BLaER1 (cell line): ENCODE data around the gene GHR.
A peak's percentile ranks its signal among the peaks of the same experiment; 100 is the strongest.

Experiments used
- H3K27ac ChIP-seq: shearing (Covaris generic); formaldehyde crosslinking; 2 replicates; pipeline ENCODE4 v1.8.1; 2022
- H3K27me3 ChIP-seq: shearing (Covaris generic); formaldehyde crosslinking; 2 replicates; pipeline ENCODE4 v1.8.1; 2022
- H3K36me3 ChIP-seq: shearing (Covaris generic); formaldehyde crosslinking; 2 replicates; pipeline ENCODE4 v1.8.1; 2022
- H3K4me1 ChIP-seq: shearing (Covaris generic); formaldehyde crosslinking; 2 replicates; pipeline ENCODE4 v1.8.1; 2022
- H3K4me2 ChIP-seq: shearing (Covaris generic); formaldehyde crosslinking; 2 replicates; pipeline ENCODE4 v1.8.1; 2022
- H3K4me3 ChIP-seq: shearing (Covaris generic); formaldehyde crosslinking; 2 replicates; pipeline ENCODE4 v1.8.1; 2022
- H3K9ac ChIP-seq: shearing (Covaris generic); formaldehyde crosslinking; 2 replicates; pipeline ENCODE4 v1.8.1; 2022
- H3K9me3 ChIP-seq: shearing (Covaris generic); formaldehyde crosslinking; 2 replicates; pipeline ENCODE4 v1.8.1; 2022
- H4K20me1 ChIP-seq: shearing (Covaris generic); formaldehyde crosslinking; 2 replicates; pipeline ENCODE4 v1.8.1; 2022
- Cebpa-rat ChIP-seq: shearing (Covaris generic); IDR thresholded peaks from 2 replicates; pipeline ENCODE4 v1.8.1; 2022

GHR gene

DNA sequence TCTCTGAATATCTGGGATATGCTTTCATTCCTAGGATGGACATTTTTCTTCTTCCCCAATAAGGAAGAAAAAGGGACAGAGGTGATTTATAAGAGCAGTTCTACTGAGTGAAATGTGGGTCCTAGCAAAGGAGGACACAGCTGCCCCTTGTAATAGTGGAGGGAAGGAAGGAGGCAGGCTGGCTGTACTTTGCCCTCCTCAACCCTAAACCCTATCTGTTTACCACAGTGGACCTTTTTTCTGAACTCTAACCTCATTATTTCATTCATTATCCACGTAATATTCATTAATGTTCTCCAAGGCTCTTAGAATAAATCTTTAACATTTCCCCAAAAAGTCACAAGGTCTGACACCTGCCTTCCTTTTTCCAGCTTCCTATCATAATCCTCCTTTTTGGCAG, 37.8 kb downstream of the GHR start:
- no peak overlapping the region for H3K27ac ChIP-seq
- H3K4me1 ChIP-seq = no peaks in the 10 kb centered on the region
- H3K4me3 ChIP-seq = no peak overlapping the region
- no peaks in the 10 kb centered on the region for H3K27me3 ChIP-seq
- no peaks in the 10 kb centered on the region for H3K9me3 ChIP-seq
- no peak overlapping the region for H3K9ac ChIP-seq
- no peaks in the 10 kb centered on the region for H4K20me1 ChIP-seq
- no peak overlapping the region for H3K4me2 ChIP-seq
- no peak for TF ChIP-seq Cebpa-rat
- H3K36me3 ChIP-seq = no peaks in the 10 kb centered on the region

DNA sequence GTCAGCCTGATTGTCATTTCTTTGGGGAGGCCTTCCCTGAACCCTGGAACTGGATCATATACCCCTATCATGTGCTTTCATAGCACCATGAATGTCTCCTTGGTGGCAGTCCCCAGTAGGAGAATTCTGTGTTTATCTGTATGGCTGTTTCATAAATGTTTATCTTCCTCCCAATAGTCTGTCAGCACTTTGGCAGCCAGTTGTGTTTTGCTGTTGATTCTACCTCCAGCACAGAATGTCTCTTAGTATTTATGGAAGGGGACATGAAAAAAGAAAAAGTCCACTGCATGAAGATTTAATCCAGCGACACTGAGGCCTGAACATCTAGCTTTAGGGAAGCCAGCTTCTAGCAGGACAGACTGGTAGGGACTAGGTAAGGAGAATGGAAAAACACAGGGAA, 38.3 kb downstream of the GHR start:
- no peak for TF ChIP-seq Cebpa-rat
- H3K9ac ChIP-seq = no peak overlapping the region
- no peaks in the 10 kb centered on the region for H3K36me3 ChIP-seq
- no peaks in the 10 kb centered on the region for H3K4me1 ChIP-seq
- no peaks in the 10 kb centered on the region for H3K27me3 ChIP-seq
- H3K4me3 ChIP-seq = no peak overlapping the region
- no peak overlapping the region for H3K4me2 ChIP-seq
- H3K9me3 ChIP-seq = no peaks in the 10 kb centered on the region
- no peak overlapping the region for H3K27ac ChIP-seq
- no peaks in the 10 kb centered on the region for H4K20me1 ChIP-seq

DNA sequence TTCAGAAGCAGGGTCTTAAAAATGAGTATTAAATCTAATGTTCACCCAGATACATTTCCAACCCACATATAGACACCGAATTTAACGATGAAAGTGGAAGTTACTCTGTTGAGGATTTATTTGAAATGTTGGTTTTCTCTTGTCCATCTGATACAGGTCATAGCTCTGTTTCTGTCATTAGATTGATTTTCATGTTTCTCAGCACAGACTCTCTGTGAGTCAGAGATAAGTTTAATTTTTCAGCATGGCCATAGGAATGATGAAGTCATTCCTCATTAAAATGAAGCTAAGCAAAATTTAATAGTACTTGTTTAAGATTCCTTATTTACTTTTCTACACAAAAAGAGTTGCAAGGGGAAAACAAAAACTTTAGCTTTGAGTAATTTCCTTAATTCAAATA, 38.8 kb downstream of the GHR start:
- Histone ChIP-seq H3K9me3 (no peaks in the 10 kb centered on the region), H4K20me1 (no peaks in the 10 kb centered on the region), H3K27ac (no peak overlapping the region), H3K36me3 (no peaks in the 10 kb centered on the region), H3K9ac (no peak overlapping the region), H3K4me1 (no peaks in the 10 kb centered on the region), H3K27me3 (no peaks in the 10 kb centered on the region), H3K4me3 (no peak overlapping the region), H3K4me2 (no peak overlapping the region)
- no peak for TF ChIP-seq Cebpa-rat

DNA sequence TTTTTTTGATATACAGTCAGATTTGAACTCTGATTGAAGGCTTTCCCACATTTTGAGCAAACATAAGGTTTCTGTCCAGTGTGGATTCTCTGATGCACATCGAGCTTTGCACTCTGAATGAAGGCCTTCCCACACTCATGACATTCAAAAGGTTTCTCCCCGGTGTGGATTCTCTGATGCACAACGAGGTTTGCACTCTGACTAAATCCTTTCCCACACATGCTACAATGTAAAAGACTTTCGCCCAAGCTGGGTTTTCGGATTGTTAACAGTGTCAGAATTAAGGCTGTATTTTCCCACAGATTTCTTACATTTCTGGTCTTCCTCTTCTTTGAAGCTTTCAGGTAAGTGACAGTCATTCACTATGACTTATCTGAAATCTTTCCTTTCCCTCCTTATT, 44.3 kb downstream of the GHR start:
- no peak overlapping the region for H3K4me2 ChIP-seq
- H3K4me3 ChIP-seq = no peak overlapping the region
- H4K20me1 ChIP-seq = no peaks in the 10 kb centered on the region
- H3K9me3 ChIP-seq = no peaks in the 10 kb centered on the region
- no peaks in the 10 kb centered on the region for H3K27me3 ChIP-seq
- H3K36me3 ChIP-seq = no peaks in the 10 kb centered on the region
- H3K9ac ChIP-seq = no peak overlapping the region
- H3K4me1 ChIP-seq = peaks cover 9% of the 10 kb centered on the region
- TF ChIP-seq Cebpa-rat = no peak
- no peak overlapping the region for H3K27ac ChIP-seq

DNA sequence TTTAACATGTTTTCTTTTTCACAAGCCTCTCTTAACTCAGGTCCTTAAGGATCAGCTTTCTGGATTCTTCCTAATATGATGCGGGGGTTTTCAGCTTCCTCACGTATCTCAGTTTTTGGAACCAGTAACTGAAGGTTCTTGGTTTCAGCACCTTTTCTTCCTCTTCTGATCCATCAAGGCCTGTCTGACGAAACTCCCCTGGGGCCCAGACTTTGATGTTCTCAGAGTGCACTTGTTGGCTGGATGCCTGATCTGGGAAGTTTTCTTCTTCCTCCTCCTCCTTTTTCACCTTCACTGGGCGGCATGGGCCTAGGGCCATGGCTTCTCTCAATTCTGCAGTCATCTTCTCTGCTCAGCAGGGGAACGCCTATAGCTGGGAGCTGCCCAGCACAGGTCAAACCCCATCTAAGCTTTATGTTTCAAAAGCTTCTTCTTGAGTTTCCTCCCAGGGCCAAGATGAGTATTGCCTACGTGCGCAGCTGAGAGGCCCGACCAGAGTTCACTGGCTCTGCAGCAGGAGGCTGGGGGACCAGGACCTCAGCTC, 44.8 kb downstream of the GHR start:
- Histone ChIP-seq H3K27me3 (no peaks in the 10 kb centered on the region), H3K4me3 (no peak overlapping the region), H3K4me1 (peaks cover 9% of the 10 kb centered on the region), H3K9ac (no peak overlapping the region), H3K4me2 (peak overlapping the region; percentile 21; the same call in 1 of the 2 replicates), H4K20me1 (no peaks in the 10 kb centered on the region), H3K36me3 (no peaks in the 10 kb centered on the region), H3K27ac (no peak overlapping the region), H3K9me3 (no peaks in the 10 kb centered on the region)
- no peak for TF ChIP-seq Cebpa-rat

DNA sequence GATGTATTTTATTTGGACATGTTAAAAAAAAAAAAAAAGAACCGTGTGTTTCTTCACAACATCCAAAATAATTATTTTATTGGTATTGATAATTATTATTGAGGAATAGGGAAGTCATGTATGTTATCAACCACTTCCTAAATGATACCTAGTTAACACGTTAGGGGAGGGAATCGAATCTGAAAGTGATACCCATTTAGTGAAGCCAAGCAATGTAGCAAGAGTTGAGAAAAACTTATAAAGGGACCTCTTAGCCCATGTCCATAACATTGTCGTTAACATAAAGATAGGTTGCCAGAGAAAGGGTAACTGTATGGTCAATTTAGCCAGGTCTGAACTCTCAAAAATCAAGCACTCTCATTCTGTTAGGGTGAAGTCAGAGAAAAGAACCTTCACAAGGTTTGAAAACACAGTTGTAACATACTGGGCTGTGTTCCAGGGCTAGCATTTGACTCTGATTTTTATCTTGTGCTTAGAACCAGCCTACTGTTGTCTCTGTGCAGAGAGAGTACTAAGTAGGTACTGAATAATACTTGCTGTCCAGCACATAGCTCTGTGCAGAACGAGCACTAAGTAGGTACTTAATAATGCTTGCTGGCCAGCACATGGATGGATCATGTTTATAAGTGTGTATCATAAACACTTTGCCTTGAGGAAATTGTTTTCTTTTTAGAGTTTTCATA, 60.4 kb downstream of the GHR start:
- H3K9me3 ChIP-seq = peaks cover 6% of the 10 kb centered on the region; the same call in 1 of the 2 replicates
- H3K36me3 ChIP-seq = no peaks in the 10 kb centered on the region
- H3K4me2 ChIP-seq = no peak overlapping the region
- no peak for TF ChIP-seq Cebpa-rat
- no peaks in the 10 kb centered on the region for H4K20me1 ChIP-seq
- no peak overlapping the region for H3K9ac ChIP-seq
- no peak overlapping the region for H3K27ac ChIP-seq
- H3K4me1 ChIP-seq = no peaks in the 10 kb centered on the region
- no peaks in the 10 kb centered on the region for H3K27me3 ChIP-seq
- no peak overlapping the region for H3K4me3 ChIP-seq

DNA sequence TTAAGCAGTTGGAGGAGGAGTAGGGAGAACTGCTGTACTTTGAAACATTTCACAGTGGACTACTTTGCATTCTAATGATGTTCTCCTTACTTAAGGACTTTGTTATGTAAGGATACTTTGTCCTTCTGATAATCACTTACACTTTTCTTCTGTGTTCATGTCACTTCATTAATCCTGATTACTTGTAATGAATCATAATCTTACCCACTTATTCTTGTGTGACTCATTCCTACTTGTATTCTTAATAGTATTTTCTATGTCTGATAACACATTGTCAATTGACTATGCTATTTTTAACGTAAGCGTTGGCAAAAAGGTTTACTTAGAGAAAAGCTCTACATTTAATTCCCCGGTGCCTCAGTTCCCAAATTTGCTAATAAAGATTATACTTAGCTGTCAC, 63.8 kb downstream of the GHR start:
- no peaks in the 10 kb centered on the region for H3K4me1 ChIP-seq
- H3K9me3 ChIP-seq = peaks cover 6% of the 10 kb centered on the region; the same call in 1 of the 2 replicates

DNA sequence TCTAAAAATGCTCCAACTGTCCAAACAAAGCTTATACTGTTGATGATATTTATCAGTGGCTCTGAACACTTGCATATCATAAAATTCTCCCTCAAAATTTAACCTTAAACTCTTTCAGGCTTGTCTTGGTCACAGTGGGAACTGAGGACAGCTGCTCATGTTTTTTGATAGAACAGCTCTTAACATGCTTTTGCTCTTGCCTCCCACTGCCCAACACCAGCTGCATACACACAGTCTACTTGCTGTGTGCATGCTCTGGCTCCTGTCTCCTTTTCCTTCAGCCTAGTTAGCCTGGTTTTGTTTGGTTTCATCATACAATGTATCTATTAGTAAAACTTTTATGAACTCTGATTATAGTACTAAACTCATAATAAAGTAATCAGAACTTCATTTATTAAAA, 64.6 kb downstream of the GHR start:
- H3K27ac ChIP-seq = no peak overlapping the region
- no peaks in the 10 kb centered on the region for H4K20me1 ChIP-seq
- H3K9me3 ChIP-seq = peaks cover under 1% of the 10 kb centered on the region; the same call in 1 of the 2 replicates
- H3K36me3 ChIP-seq = no peaks in the 10 kb centered on the region
- no peak overlapping the region for H3K9ac ChIP-seq
- H3K4me1 ChIP-seq = no peaks in the 10 kb centered on the region
- H3K27me3 ChIP-seq = no peaks in the 10 kb centered on the region
- TF ChIP-seq Cebpa-rat = no peak
- H3K4me3 ChIP-seq = no peak overlapping the region
- no peak overlapping the region for H3K4me2 ChIP-seq

More for the DNA sequence above, 63.8 kb downstream of the GHR start:
- no peak for TF ChIP-seq Cebpa-rat
- H3K4me3 ChIP-seq = no peak overlapping the region
- no peak overlapping the region for H3K9ac ChIP-seq
- H3K27ac ChIP-seq = no peak overlapping the region
- no peaks in the 10 kb centered on the region for H4K20me1 ChIP-seq
- H3K4me2 ChIP-seq = no peak overlapping the region
- no peaks in the 10 kb centered on the region for H3K36me3 ChIP-seq
- no peaks in the 10 kb centered on the region for H3K27me3 ChIP-seq

DNA sequence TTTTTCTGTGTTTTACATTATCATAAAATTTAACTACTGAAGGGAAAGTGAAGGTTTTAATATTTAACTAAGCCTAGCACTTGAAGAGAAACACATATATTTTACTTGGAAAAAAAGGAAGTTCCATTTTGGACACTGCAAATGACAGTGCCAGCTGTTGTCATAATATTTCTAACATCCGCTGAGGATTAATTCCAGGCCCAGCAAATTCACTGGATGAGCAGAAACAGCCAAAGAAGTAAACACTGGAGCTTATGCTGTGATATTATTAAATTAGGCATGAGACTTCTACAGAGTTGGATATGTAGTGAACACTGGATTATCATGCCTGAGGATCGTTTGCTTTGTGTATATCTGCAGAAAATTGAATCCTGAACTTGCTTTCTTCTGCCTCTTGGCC, 67.6 kb downstream of the GHR start:
- H4K20me1 ChIP-seq = no peaks in the 10 kb centered on the region
- H3K4me1 ChIP-seq = no peaks in the 10 kb centered on the region
- H3K9me3 ChIP-seq = no peaks in the 10 kb centered on the region
- H3K4me2 ChIP-seq = no peak overlapping the region
- H3K27me3 ChIP-seq = no peaks in the 10 kb centered on the region
- H3K9ac ChIP-seq = no peak overlapping the region
- H3K27ac ChIP-seq = no peak overlapping the region
- no peaks in the 10 kb centered on the region for H3K36me3 ChIP-seq
- H3K4me3 ChIP-seq = no peak overlapping the region
- TF ChIP-seq Cebpa-rat = no peak

DNA sequence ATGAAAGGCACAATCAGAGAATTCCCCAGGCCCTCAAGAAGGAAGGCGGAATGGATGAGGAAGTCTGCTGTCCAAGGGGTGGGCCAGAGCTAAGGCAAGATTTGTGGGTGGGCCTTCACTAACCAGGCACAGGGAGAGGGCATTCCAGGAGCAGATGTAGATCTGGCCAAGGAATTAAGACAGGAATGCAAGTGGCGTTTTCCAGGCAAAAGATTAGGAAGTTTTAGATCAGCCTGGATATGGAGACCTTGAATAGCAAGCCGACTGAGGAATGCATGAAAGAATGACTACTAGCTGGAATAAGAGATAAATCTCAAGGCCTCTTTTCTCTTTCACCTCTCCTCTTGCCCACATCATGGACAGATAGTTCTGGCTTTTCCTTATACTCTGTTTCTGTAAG, 68.5 kb downstream of the GHR start:
- no peak for TF ChIP-seq Cebpa-rat
- Histone ChIP-seq H3K27me3 (no peaks in the 10 kb centered on the region), H3K9ac (no peak overlapping the region), H3K27ac (no peak overlapping the region), H3K36me3 (no peaks in the 10 kb centered on the region), H3K4me2 (no peak overlapping the region), H3K9me3 (no peaks in the 10 kb centered on the region), H3K4me3 (no peak overlapping the region), H3K4me1 (no peaks in the 10 kb centered on the region), H4K20me1 (no peaks in the 10 kb centered on the region)
